Activated CD4-positive, alpha-beta T cell treated with anti-CD3 and anti-CD28 coated beads, Interleukin-2, amount 10 ng/mL, durations not matched to agents 24 days and 14 days (primary cell): ENCODE results near the gene AMZ1. TPM values are rescaled to one million over a fixed set of nuclear protein-coding genes. Genes with fewer than 3 reads are reported as not detected.
"Not testable (repeated sequence)": the region's sequence is repeated elsewhere in the genome, so short reads cannot be mapped to it uniquely, and the experiment has no call there.

ENCODE experiments used
- DNase-seq: peaks from one replicate; pipeline ENCODE4 v3.0.0; 2022
- H3K27ac Mint-ChIP-seq: one replicate; pipeline ENCODE4 v1.8.0; 2022; ENCODE audit warnings: mild to moderate bottlenecking, mixed read lengths
- H3K27me3 Mint-ChIP-seq: one replicate; pipeline ENCODE4 v1.8.0; 2022; ENCODE audit warnings: mixed read lengths
- H3K36me3 Mint-ChIP-seq: one replicate; pipeline ENCODE4 v1.8.0; 2022; ENCODE audit warnings: low read depth, mild to moderate bottlenecking, mixed read lengths
- H3K4me1 Mint-ChIP-seq: one replicate; pipeline ENCODE4 v1.8.0; 2021; ENCODE audit warnings: mixed read lengths
- H3K4me3 Mint-ChIP-seq: one replicate; pipeline ENCODE4 v1.8.0; 2022; ENCODE audit warnings: mild to moderate bottlenecking, moderate library complexity, mixed read lengths
- H3K9me3 Mint-ChIP-seq: one replicate; pipeline ENCODE4 v1.8.0; 2021; ENCODE audit warnings: mixed read lengths
- intact Hi-C: fragments of 100-400 bp; cut with micrococcal nuclease; formaldehyde crosslinking; loops from one replicate; pipeline ENCODE4 v1.15.1; 2023
- total RNA-seq: library from RNA; stranded (reverse); gene quantifications from 2 replicates; pipeline ENCODE4 v1.2.3, GENCODE V29; 2022

Gene AMZ1
- total RNA-seq, 1 donor from 2014 or later = not detected

GRCh38 chr7:2732959-2733584, 45.1 kb downstream of the AMZ1 start:
- H3K4me1 Mint-ChIP-seq = peaks cover 23% of the 10 kb centered on the region
- peaks cover 6% of the 10 kb centered on the region for H3K36me3 Mint-ChIP-seq
- no peak overlapping the region for H3K4me3 Mint-ChIP-seq
- DNase-seq = no peak
- H3K27ac Mint-ChIP-seq = no peak overlapping the region
- intact Hi-C loops = no loop called here
- H3K27me3 Mint-ChIP-seq = no peaks in the 10 kb centered on the region
- H3K9me3 Mint-ChIP-seq = no peaks in the 10 kb centered on the region

- H3K27ac Mint-ChIP-seq = no peak overlapping the region
- DNase-seq = no peak
- H3K4me3 Mint-ChIP-seq = no peak overlapping the region
Observed at GRCh38 chr7:2734084-2734686, 46.2 kb downstream of the AMZ1 start.

GRCh38 chr7:2734751-2735571, 47.0 kb downstream of the AMZ1 start:
- no peaks in the 10 kb centered on the region for H3K9me3 Mint-ChIP-seq
- H3K27me3 Mint-ChIP-seq = no peaks in the 10 kb centered on the region
- intact Hi-C loops = no loop called here
- H3K36me3 Mint-ChIP-seq = peaks cover 6% of the 10 kb centered on the region
- DNase-seq = no peak
- H3K27ac Mint-ChIP-seq = no peak overlapping the region
- peak overlapping the region; percentile 6 for H3K4me3 Mint-ChIP-seq
- H3K4me1 Mint-ChIP-seq = peaks cover 24% of the 10 kb centered on the region

More at GRCh38 chr7:2734084-2734686, 46.2 kb downstream of the AMZ1 start:
- Mint-ChIP-seq H3K36me3 (peaks cover 8% of the 10 kb centered on the region), H3K27me3 (no peaks in the 10 kb centered on the region), H3K9me3 (no peaks in the 10 kb centered on the region), H3K4me1 (peaks cover 24% of the 10 kb centered on the region)
- intact Hi-C loops = no loop called here

- DNase-seq = no peak
- H3K9me3 Mint-ChIP-seq = no peaks in the 10 kb centered on the region
- H3K4me1 Mint-ChIP-seq = peaks cover 24% of the 10 kb centered on the region
- H3K27me3 Mint-ChIP-seq = no peaks in the 10 kb centered on the region
- H3K27ac Mint-ChIP-seq = no peak overlapping the region
- H3K36me3 Mint-ChIP-seq = peaks cover 3% of the 10 kb centered on the region
- H3K4me3 Mint-ChIP-seq = no peak overlapping the region
- intact Hi-C loops = no loop called here
Observed at GRCh38 chr7:2735744-2736143, 47.7 kb downstream of the AMZ1 start.

- Mint-ChIP-seq H3K27me3 (no peaks in the 10 kb centered on the region), H3K36me3 (peaks cover 2% of the 10 kb centered on the region), H3K4me1 (peaks cover 23% of the 10 kb centered on the region), H3K9me3 (no peaks in the 10 kb centered on the region), H3K27ac (no peak overlapping the region), H3K4me3 (no peak overlapping the region)
- no peak for DNase-seq
- intact Hi-C loops = no loop called here
Observed at GRCh38 chr7:2736411-2736914, 48.5 kb downstream of the AMZ1 start.

GRCh38 chr7:2737005-2737743, 49.2 kb downstream of the AMZ1 start:
- H3K36me3 Mint-ChIP-seq, H3K27me3 Mint-ChIP-seq, H3K9me3 Mint-ChIP-seq, intact Hi-C loops, H3K4me3 Mint-ChIP-seq, DNase-seq, H3K27ac Mint-ChIP-seq: not testable (repeated sequence)
- H3K4me1 Mint-ChIP-seq = peaks cover 17% of the 10 kb centered on the region

GRCh38 chr7:2737771-2738540, 50.0 kb downstream of the AMZ1 start:
- intact Hi-C loops = no loop called here
- H3K36me3 Mint-ChIP-seq = peaks cover 3% of the 10 kb centered on the region
- peak overlapping the region; percentile 40 for H3K27ac Mint-ChIP-seq
- no peaks in the 10 kb centered on the region for H3K9me3 Mint-ChIP-seq
- no peak for DNase-seq
- no peak overlapping the region for H3K4me3 Mint-ChIP-seq
- H3K4me1 Mint-ChIP-seq = peaks cover 14% of the 10 kb centered on the region
- H3K27me3 Mint-ChIP-seq = no peaks in the 10 kb centered on the region

- Mint-ChIP-seq H3K27ac (no peak overlapping the region), H3K36me3 (peaks cover 3% of the 10 kb centered on the region), H3K27me3 (no peaks in the 10 kb centered on the region), H3K9me3 (no peaks in the 10 kb centered on the region), H3K4me3 (no peak overlapping the region), H3K4me1 (peaks cover 12% of the 10 kb centered on the region)
- intact Hi-C loops = no loop called here
- DNase-seq = no peak
Observed at GRCh38 chr7:2738766-2739549, 51.0 kb downstream of the AMZ1 start.

- H3K27ac Mint-ChIP-seq, H3K4me3 Mint-ChIP-seq, intact Hi-C loops, DNase-seq, H3K27me3 Mint-ChIP-seq, H3K4me1 Mint-ChIP-seq: not testable (repeated sequence)
- peaks cover 12% of the 10 kb centered on the region for H3K9me3 Mint-ChIP-seq
- H3K36me3 Mint-ChIP-seq = peaks cover 13% of the 10 kb centered on the region
Observed at GRCh38 chr7:2743523-2744185, 55.7 kb downstream of the AMZ1 start.

GRCh38 chr7:2748684-2749083, 60.7 kb downstream of the AMZ1 start:
- Mint-ChIP-seq H3K36me3 (peaks cover 11% of the 10 kb centered on the region), H3K9me3 (peaks cover 12% of the 10 kb centered on the region)
- H3K4me3 Mint-ChIP-seq, H3K4me1 Mint-ChIP-seq, DNase-seq, H3K27ac Mint-ChIP-seq, H3K27me3 Mint-ChIP-seq, intact Hi-C loops: not testable (repeated sequence)

- no peaks in the 10 kb centered on the region for H3K27me3 Mint-ChIP-seq
- peaks cover 14% of the 10 kb centered on the region for H3K36me3 Mint-ChIP-seq
- DNase-seq = no peak
- no peak overlapping the region for H3K4me3 Mint-ChIP-seq
- no peak overlapping the region for H3K27ac Mint-ChIP-seq
- intact Hi-C loops = no loop called here
- H3K9me3 Mint-ChIP-seq = peaks cover 7% of the 10 kb centered on the region
- H3K4me1 Mint-ChIP-seq = peaks cover 6% of the 10 kb centered on the region
Observed at GRCh38 chr7:2750004-2750407, 62.0 kb downstream of the AMZ1 start.

GRCh38 chr7:2751086-2751485, 63.1 kb downstream of the AMZ1 start:
- H3K9me3 Mint-ChIP-seq = peaks cover 6% of the 10 kb centered on the region
- peaks cover 20% of the 10 kb centered on the region for H3K36me3 Mint-ChIP-seq
- DNase-seq = no peak
- H3K4me1 Mint-ChIP-seq = peaks cover 5% of the 10 kb centered on the region
- H3K4me3 Mint-ChIP-seq = no peak overlapping the region
- H3K27me3 Mint-ChIP-seq = no peaks in the 10 kb centered on the region
- H3K27ac Mint-ChIP-seq = no peak overlapping the region
- intact Hi-C loops = no loop called here
